Omental fat pad (tissue), 4 donors: ENCODE results near the gene DHRSX. TPM values are rescaled to one million over a fixed set of nuclear protein-coding genes. Genes with fewer than 3 reads are reported as not detected.

Source experiments
- ATAC-seq: fragments of 150-250 bp; one replicate; pipeline ENCODE4 v1.9.1; 2016; ENCODE audit warnings: mild to moderate bottlenecking, moderate library complexity; ENCODE audit not compliant: low FRiP score
- DNase-seq: peaks from one replicate; pipeline ENCODE4 v3.0.0-alpha.2; 2019; ENCODE audit warnings: low spot score
- CTCF ChIP-seq, 3 donors: fragments of 450-650 bp; IDR thresholded peaks; one replicate each; pipeline ENCODE4 v1.5.1; 2016 to 2017; ENCODE audit warnings: antibody characterized with exemption in 3 of 3, mild to moderate bottlenecking in 3 of 3, moderate library complexity in 2 of 3
- total RNA-seq, 4 donors: library from RNA; depleted of rRNA; stranded (reverse); fragments of >200 nt; gene quantifications; one replicate each; pipeline ENCODE4 v1.1.0, GENCODE V29; 2016

The DHRSX gene
- total RNA-seq, 4 donors from 2014 or later, result 18.6 to 34.2 (median 21.4) TPM

DNA sequence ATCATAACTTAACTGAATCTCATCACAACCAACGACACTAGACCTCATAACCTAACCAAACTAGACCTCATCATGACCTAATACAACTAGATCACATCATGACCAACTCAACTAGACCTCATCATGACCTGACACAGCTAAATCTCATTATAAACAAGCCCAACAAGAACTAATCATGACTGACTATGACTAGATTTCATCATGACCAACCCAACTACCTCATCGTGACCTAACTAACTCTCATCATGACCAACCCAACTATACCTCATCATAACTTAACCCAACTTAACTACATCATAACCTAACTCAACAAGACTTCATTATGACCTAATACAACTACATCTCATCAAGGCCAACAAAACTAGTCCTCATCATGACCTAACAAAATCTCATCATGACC lies 86.8 kb downstream of the DHRSX start:
- ATAC-seq (no peak), DNase-seq (no peak)
- TF ChIP-seq CTCF (IDR thresholded peaks at IDR 0.05), result no peak

GRCh38 chrX:2412131-2412530 lies 88.6 kb downstream of the DHRSX start:
- TF ChIP-seq CTCF (IDR thresholded peaks at IDR 0.05), result no peak
- DNase-seq, result no peak
- ATAC-seq, result no peak

DNA sequence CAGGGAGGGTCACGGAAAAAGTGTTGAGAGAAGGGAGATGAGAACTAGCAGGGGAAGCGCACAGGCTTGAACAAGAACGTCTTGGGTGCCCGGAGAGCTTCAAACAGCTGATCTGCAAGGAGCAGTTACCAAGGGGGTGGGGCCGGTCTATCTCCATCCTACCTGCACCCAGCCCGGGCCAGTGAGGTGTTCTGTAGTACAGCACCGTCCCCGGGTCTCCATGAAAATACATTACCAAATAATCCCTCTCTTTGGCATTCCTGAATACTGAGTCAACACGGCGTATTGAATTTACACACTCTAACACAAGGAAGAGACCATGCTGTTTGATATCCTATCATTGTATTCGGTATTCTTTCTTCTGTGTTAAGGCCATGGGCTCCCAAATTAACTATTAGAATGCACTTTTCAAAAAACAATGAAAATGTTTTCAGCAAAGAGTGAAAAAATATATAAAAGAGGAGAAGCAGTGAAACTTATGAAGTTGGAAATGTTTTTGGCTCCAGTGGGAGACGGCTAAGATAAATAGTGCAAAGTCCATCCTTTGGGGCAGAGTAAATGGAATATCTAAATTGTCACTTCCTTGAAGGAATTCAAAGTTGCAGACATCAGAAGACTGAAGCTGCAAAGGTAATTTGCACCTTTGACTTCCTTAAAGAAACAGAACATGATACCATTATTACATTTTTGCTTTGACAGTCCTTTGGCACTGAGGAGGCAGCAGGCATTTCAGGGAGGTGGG lies 90.3 kb downstream of the DHRSX start:
- TF ChIP-seq CTCF (IDR thresholded peaks at IDR 0.05), result no peak
- DNase-seq (no peak), ATAC-seq (no peak)

DNA sequence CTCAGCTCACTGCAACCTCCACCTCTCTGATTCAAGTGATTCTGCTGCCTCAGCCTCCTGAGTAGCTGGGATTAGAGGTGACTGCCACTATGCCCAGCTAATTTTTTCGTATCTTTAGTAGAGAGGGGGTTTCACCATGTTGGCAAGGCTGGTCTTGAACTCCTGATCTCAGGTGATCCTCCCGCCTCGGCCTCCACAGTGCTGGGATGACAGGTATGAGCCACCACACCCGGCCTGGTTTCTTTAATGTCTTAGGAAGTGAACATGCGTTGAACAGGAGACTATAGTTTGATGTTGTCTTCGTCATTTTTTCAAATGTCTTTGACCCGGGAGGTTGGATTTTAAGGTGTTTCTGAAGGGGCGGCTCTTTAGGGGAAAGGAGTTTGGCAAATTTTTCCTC lies 91.0 kb downstream of the DHRSX start:
- no peak for DNase-seq
- no peak for TF ChIP-seq CTCF (IDR thresholded peaks at IDR 0.05)
- no peak for ATAC-seq

DNA sequence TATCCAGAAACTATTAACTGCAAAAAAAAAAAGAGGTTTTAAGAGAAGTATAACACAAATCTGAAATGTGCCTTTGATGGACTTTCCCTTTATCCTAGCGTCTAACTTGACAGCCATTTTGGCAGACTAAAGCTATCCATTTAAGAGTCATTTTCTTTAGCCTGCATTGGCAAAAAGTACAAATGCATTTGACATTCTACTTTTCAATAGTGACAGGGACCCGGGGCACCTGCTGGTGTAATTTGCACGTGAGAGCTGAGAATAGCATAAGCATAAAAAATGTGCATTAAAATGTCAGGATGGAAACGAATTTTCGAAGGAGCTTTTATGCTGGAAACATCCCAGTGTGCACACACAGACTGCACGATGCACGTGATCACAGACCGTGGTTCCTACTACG lies 91.9 kb downstream of the DHRSX start:
- no peak for ATAC-seq

DNA sequence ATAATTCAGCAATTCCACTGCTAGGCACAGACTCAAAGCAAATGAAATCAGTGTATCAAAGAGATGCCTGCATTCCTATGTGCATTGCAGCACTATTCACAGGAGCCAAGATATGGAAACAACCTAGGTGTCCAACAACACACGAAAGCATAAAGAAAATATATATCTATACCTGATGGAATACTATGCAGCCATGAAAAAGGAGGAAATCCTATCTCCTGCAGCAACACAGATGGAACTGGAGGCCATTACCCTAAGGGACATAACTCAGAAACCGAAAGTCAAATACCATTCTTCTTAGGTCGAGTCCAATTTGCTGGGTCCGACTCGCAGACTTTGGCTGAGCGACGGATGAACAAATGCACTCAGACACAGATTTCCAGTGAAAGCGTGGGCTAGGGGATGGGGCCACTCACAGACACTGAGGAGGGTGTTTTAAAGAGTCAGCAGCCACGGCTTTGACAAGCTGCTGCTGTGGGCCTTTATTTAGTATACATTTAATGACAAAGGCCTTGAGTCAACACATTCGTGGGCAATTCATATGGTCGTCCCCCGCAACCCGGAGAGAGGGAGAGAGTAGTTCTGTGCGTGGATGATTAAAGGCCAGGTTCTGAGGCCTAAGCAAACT lies 93.8 kb downstream of the DHRSX start:
- DNase-seq, result no peak
- TF ChIP-seq CTCF (IDR thresholded peaks at IDR 0.05), result no peak
- no peak for ATAC-seq

More for the DNA sequence above, 91.9 kb downstream of the DHRSX start:
- no peak for TF ChIP-seq CTCF (IDR thresholded peaks at IDR 0.05)
- no peak for DNase-seq

GRCh38 chrX:2404776-2405175 lies 96.0 kb downstream of the DHRSX start:
- ATAC-seq (peak; percentile 54), DNase-seq (no peak)
- TF ChIP-seq CTCF (IDR thresholded peaks at IDR 0.05), result no peak
